DMS153 treated with DMSO at 0.1 percent for 48 hours (cell line): Measurements from ENCODE around the gene ST8SIA6.

Experiments
- DNase-seq: peaks from one replicate; lab custom pipeline; 2025; ENCODE audit not compliant: unreplicated experiment; lab: John Stamatoyannopoulos, UW

The ST8SIA6 gene

GRCh38 chr10:17272648-17273047 lies 181.7 kb downstream of the ST8SIA6 start:
- no peak for DNase-seq
